Activated B cell treated with CpG ODN at 0.5 μM for 24 hours (primary cell): ENCODE results near the gene CNNM3. TPM values are rescaled to one million over a fixed set of nuclear protein-coding genes. Genes with fewer than 3 reads are reported as not detected.

Experiments
- ATAC-seq: fragments of 200-7000 bp; cut with Tn5 transposase; one replicate; pipeline ENCODE4 v1.10.0; 2021; ENCODE audit warnings: low read depth, mild to moderate bottlenecking, moderate library complexity
- CTCF ChIA-PET: fragments of 350-600 bp; sonication (Branson Sonifier 250); formaldehyde crosslinking; loops from one replicate; lab custom pipeline; 2021; ENCODE audit warnings: antibody characterized with exemption; lab: Charles Lee
- POLR2A ChIA-PET: fragments of 350-600 bp; sonication (Branson Sonifier 250); formaldehyde crosslinking; loops from one replicate; lab custom pipeline; 2021; ENCODE audit warnings: antibody characterized with exemption; lab: Charles Lee
- DNase-seq: peaks from one replicate; pipeline ENCODE4 v3.0.0; 2022
- H3K27ac Mint-ChIP-seq: one replicate; pipeline ENCODE4 v1.8.0; 2020; ENCODE audit warnings: mixed read lengths
- H3K27me3 Mint-ChIP-seq: one replicate; pipeline ENCODE4 v1.8.0; 2021; ENCODE audit warnings: mixed read lengths
- H3K36me3 Mint-ChIP-seq: one replicate; pipeline ENCODE4 v1.8.0; 2021; ENCODE audit warnings: low read depth, mixed read lengths
- H3K4me1 Mint-ChIP-seq: one replicate; pipeline ENCODE4 v1.8.0; 2021; ENCODE audit warnings: mixed read lengths
- H3K4me3 Mint-ChIP-seq: one replicate; pipeline ENCODE4 v1.8.0; 2020; ENCODE audit warnings: mild to moderate bottlenecking, mixed read lengths
- H3K9me3 Mint-ChIP-seq: one replicate; pipeline ENCODE4 v1.8.0; 2020; ENCODE audit warnings: mixed read lengths
- intact Hi-C: fragments of 100-400 bp; cut with micrococcal nuclease; formaldehyde crosslinking; loops from one replicate; pipeline ENCODE4 v1.15.1; 2024
- total RNA-seq: library from RNA; stranded (reverse); gene quantifications from 2 replicates; pipeline ENCODE4 v1.2.3, GENCODE V29; 2022
- TF ChIP-seq, protein P1 (sequence below): fragments of 200-600 bp; IDR thresholded peaks from one replicate; pipeline ENCODE4 v1.8.0; 2022; ENCODE audit warnings: antibody characterized with exemption, mild to moderate bottlenecking

The CNNM3 gene
- total RNA-seq, 1 donor from 2014 or later: 20.3 TPM

DNA sequence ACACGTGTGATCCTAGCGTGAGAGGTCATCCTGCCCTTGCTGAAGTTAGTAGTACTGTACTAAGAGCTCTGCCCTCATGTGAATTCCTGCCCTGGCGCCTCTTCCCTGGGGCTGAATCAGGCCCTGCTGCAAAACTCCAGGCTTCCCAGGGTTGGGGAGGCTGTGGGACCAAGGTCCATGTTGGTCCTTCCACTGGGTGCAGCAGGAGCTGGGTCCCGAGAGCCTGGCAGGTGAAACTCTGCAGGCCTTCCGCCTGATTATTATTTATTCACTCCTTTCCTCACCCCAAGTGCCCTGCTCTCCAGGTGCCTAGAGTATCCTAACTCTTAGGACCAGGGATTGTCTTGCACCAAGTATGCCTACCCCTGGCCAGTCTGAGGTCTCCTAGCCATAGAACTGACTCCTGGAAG is 5.3 kb upstream of the CNNM3 start:
- no peaks in the 10 kb centered on the region for H3K9me3 Mint-ChIP-seq
- TF ChIP-seq, protein P1, sequence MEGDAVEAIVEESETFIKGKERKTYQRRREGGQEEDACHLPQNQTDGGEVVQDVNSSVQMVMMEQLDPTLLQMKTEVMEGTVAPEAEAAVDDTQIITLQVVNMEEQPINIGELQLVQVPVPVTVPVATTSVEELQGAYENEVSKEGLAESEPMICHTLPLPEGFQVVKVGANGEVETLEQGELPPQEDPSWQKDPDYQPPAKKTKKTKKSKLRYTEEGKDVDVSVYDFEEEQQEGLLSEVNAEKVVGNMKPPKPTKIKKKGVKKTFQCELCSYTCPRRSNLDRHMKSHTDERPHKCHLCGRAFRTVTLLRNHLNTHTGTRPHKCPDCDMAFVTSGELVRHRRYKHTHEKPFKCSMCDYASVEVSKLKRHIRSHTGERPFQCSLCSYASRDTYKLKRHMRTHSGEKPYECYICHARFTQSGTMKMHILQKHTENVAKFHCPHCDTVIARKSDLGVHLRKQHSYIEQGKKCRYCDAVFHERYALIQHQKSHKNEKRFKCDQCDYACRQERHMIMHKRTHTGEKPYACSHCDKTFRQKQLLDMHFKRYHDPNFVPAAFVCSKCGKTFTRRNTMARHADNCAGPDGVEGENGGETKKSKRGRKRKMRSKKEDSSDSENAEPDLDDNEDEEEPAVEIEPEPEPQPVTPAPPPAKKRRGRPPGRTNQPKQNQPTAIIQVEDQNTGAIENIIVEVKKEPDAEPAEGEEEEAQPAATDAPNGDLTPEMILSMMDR: no peak
- peaks cover 35% of the 10 kb centered on the region for H3K36me3 Mint-ChIP-seq
- peak overlapping the region; percentile 24 for H3K27ac Mint-ChIP-seq
- ChIA-PET POLR2A (interaction anchor here (0.6 to 0.8 kb wide), 2 partner anchors 9 to 500 kb away, joined by 3 read pairs; no protein-coding TSS in a partner anchor), CTCF (no interaction called here)
- peaks cover 35% of the 10 kb centered on the region for H3K4me1 Mint-ChIP-seq
- ATAC-seq (no peak), DNase-seq (no peak)
- no peaks in the 10 kb centered on the region for H3K27me3 Mint-ChIP-seq
- H3K4me3 Mint-ChIP-seq: no peak overlapping the region
- intact Hi-C loops: no loop called here

DNA sequence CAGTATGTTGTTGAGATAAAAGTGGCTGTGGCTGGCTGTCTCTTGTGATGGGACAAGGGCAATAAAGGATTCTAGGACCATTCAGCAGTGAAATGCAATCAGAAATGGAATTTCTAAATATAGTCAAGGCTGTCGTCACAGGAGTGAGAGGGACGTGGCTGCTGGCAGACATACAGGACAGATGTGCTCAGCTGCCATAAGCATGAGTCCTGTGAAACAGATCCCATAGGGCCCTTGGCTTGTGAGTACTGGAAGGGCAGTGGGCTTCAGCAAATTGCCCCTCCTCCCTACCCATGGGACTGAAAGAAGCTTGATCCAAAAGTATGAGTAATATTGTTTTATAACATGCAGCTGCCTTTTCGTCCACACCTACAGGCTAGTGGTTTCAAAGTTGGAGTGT is 4.2 kb upstream of the CNNM3 start:
- Mint-ChIP-seq H3K27me3 (no peaks in the 10 kb centered on the region), H3K4me1 (peaks cover 26% of the 10 kb centered on the region), H3K36me3 (peaks cover 32% of the 10 kb centered on the region), H3K27ac (no peak overlapping the region), H3K9me3 (no peaks in the 10 kb centered on the region), H3K4me3 (no peak overlapping the region)
- ChIA-PET CTCF (no interaction called here), POLR2A (no interaction called here)
- no peak for ATAC-seq
- intact Hi-C loops: no loop called here
- TF ChIP-seq, protein P1: no peak
- DNase-seq: no peak

DNA sequence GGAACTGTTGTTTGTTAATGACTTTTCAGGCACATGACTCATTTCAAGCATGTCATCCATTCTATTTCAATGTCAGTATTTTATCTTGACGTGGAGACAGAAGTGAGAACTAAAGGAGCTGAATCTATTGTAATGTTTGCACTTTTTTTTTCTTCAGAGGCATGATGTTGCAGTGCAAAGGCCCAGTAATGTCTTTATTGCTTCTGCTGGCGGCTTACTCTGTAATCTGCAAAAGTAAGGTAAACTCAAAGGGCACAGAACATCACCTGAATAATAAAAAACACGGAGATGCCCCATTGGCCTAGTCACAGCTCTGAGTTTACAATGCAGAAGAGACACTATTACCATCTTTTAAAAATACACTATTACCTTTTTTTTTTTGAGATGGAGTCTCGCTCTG is 2.4 kb upstream of the CNNM3 start:
- Mint-ChIP-seq H3K9me3 (no peaks in the 10 kb centered on the region), H3K4me1 (peaks cover 30% of the 10 kb centered on the region), H3K4me3 (no peak overlapping the region), H3K27me3 (no peaks in the 10 kb centered on the region), H3K27ac (no peak overlapping the region), H3K36me3 (peaks cover 37% of the 10 kb centered on the region)
- ChIA-PET CTCF (interaction anchor here (1.3 kb wide), 1 partner anchor 298 kb away, joined by 3 read pairs; no protein-coding TSS in a partner anchor), POLR2A (no interaction called here)
- ATAC-seq (no peak), DNase-seq (no peak)
- TF ChIP-seq, protein P1: no peak
- intact Hi-C loops: no loop called here

DNA sequence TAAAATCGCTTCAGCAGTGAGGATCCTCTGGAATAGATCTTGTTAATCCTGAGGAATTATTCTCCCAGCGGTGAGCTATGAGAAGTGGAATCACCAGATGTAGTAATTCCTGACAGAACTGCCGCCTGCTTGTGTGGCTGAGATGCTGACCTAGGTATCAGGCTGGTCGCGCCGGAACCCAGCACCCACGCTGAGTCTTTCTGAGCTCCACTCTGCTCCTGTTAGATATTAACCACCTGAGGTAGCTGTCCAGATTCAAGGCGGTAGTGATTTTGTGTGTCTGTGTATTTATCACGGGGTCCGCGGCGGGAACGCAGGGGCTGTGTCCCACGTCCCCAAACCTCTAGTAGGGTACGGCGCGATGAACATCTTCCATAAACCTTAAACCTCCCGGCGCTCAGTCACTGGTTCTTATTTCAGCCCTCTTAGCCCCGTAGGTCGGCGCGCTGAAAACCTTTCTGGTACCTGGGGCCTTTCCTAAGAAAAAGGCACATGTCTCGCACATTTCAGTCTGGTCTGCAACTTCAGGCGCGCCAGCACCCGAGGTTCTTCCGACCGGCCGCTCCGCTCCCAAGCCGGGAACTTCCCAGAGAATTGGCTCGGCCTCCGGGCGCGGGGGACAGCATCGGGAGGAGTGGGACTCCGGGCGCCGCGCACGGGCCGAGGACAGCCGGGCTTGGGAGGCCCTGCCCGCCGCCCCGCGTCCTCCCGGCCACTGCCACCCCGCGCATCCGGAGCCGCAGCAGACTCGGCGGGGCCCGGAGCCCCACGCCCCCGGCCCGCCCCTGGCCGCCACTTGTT is 542 bp upstream of the CNNM3 start:
- H3K4me1 Mint-ChIP-seq: peaks cover 48% of the 10 kb centered on the region
- H3K9me3 Mint-ChIP-seq: no peaks in the 10 kb centered on the region
- CTCF ChIA-PET: interaction anchor here (0.8 to 2.6 kb wide), 7 partner anchors 9 to 74 kb away, joined by 3 to 11 read pairs (median 3); partner anchors contain the start of gene ANKRD39
- peak overlapping the region; percentile 88 for H3K4me3 Mint-ChIP-seq
- H3K36me3 Mint-ChIP-seq: peaks cover 41% of the 10 kb centered on the region
- ATAC-seq: no peak
- peak overlapping the region; percentile 83 for H3K27ac Mint-ChIP-seq
- intact Hi-C loops: loop anchor here (1.0 to 5.0 kb wide), 10 partner anchors 9 to 847 kb away; partner anchors contain the start of genes ACTR1B, ANKRD39, CIAO1 and CNNM4
- no peaks in the 10 kb centered on the region for H3K27me3 Mint-ChIP-seq
- POLR2A ChIA-PET: interaction anchor here (1.0 to 2.0 kb wide), 9 partner anchors 8 to 57 kb away, joined by 3 to 21 read pairs (median 7); partner anchors contain the start of genes ANKRD39 and CNNM4
- TF ChIP-seq, protein P1: no peak
- no peak for DNase-seq
